Endometrial microvascular endothelial cells (primary cell): ENCODE measurements around the gene MRM1. TPM values are rescaled to one million over a fixed set of nuclear protein-coding genes. Genes with fewer than 3 reads are reported as not detected.
"Not testable (repeated sequence)": the region's sequence is repeated elsewhere in the genome, so short reads cannot be mapped to it uniquely, and the experiment has no call there.

Experiments used
- in situ Hi-C: cut with HindIII; loops from 2 replicates; pipeline ENCODE4 v1.10.0; 2017; ENCODE audit warnings: low sequenced_read_pairs, low pct_unique_long_range_greater_than_20kb; ENCODE audit errors: inconsistent ontology term
- total RNA-seq: library from RNA; depleted of rRNA; stranded (reverse); fragments of >200 nt; gene quantifications from one replicate; pipeline ENCODE4 v1.2.3, GENCODE V29; 2015; ENCODE audit errors: inconsistent ontology term

MRM1 gene
- total RNA-seq, 1 donor from 2014 or later, result 6.9 TPM

GRCh38 chr17:36599546-36600250 is 1.7 kb upstream of the MRM1 start:
- in situ Hi-C loops, result no loop called here

GRCh38 chr17:36600465-36600864 is 918 bp upstream of the MRM1 start:
- in situ Hi-C loops, result no loop called here

GRCh38 chr17:36600936-36601302 is 464 bp upstream of the MRM1 start:
- in situ Hi-C loops, result no loop called here

- in situ Hi-C loops, result no loop called here
Measured at GRCh38 chr17:36602030-36602748, 806 bp downstream of the MRM1 start.

GRCh38 chr17:36602924-36603384 is 1.6 kb downstream of the MRM1 start:
- in situ Hi-C loops, result no loop called here

- in situ Hi-C loops, result not testable (repeated sequence)
Measured at GRCh38 chr17:36605028-36605427, 3.6 kb downstream of the MRM1 start.

- in situ Hi-C loops, result no loop called here
Measured at GRCh38 chr17:36608280-36608679, 6.9 kb downstream of the MRM1 start.

GRCh38 chr17:36608794-36609497 is 7.6 kb downstream of the MRM1 start:
- in situ Hi-C loops, result no loop called here

- in situ Hi-C loops, result no loop called here
Measured at GRCh38 chr17:36609498-36609862, 8.1 kb downstream of the MRM1 start.

- in situ Hi-C loops, result no loop called here
Measured at GRCh38 chr17:36610474-36610873, 9.1 kb downstream of the MRM1 start.

GRCh38 chr17:36611345-36612072 is 10.1 kb downstream of the MRM1 start:
- in situ Hi-C loops, result no loop called here

GRCh38 chr17:36612323-36612722 is 10.9 kb downstream of the MRM1 start:
- in situ Hi-C loops, result no loop called here

GRCh38 chr17:36613155-36613554 is 11.8 kb downstream of the MRM1 start:
- in situ Hi-C loops, result no loop called here

- in situ Hi-C loops, result no loop called here
Measured at GRCh38 chr17:36614081-36614480, 12.7 kb downstream of the MRM1 start.

- in situ Hi-C loops, result no loop called here
Measured at GRCh38 chr17:36614933-36615332, 13.6 kb downstream of the MRM1 start.

GRCh38 chr17:36616061-36617029 is 15.0 kb downstream of the MRM1 start:
- in situ Hi-C loops, result no loop called here

GRCh38 chr17:36617773-36618172 is 16.4 kb downstream of the MRM1 start:
- in situ Hi-C loops, result no loop called here

GRCh38 chr17:36623281-36623680 is 21.9 kb downstream of the MRM1 start:
- in situ Hi-C loops, result no loop called here
